B cell (primary cell): ENCODE results near the gene ECHDC1. TPM values are rescaled to one million over a fixed set of nuclear protein-coding genes. Genes with fewer than 3 reads are reported as not detected.

Source experiments
- ATAC-seq: fragments of 200-7000 bp; cut with Tn5 transposase; one replicate; pipeline ENCODE4 v1.10.0; 2021; ENCODE audit warnings: low read depth, mild to moderate bottlenecking, moderate number of reproducible peaks, moderate library complexity
- CTCF ChIA-PET: fragments of 350-600 bp; sonication (Branson Sonifier 250); formaldehyde crosslinking; loops from one replicate; lab custom pipeline; 2021; ENCODE audit warnings: antibody characterized with exemption, inconsistent platforms; lab: Charles Lee
- POLR2A ChIA-PET: fragments of 350-600 bp; sonication (Branson Sonifier 250); formaldehyde crosslinking; loops from one replicate; lab custom pipeline; 2021; ENCODE audit warnings: antibody characterized with exemption; lab: Charles Lee
- DNase-seq: peaks from one replicate; pipeline ENCODE4 v3.0.0; 2013
- H2AFZ ChIP-seq: 2 replicates; pipeline ENCODE4 v1.6.1; 2012; ENCODE audit warnings: mild to moderate bottlenecking, low read depth, low read length; ENCODE audit not compliant: insufficient read depth, poor library complexity, severe bottlenecking
- H3K27ac ChIP-seq, 2 donors: 1 replicate in 1 of 2; 2 replicates in 1 of 2; pipeline ENCODE4 v1.5.1; 2012 to 2013; ENCODE audit warnings: low read length in 2 of 2, mild to moderate bottlenecking in 2 of 2, moderate library complexity in 1 of 2
- H3K27me3 ChIP-seq, 4 experiments: fragments of 200-600 bp in 1 of 4; sonication (generic) in 1 of 4; replicated peaks in 1 of 4; 1 replicate in 2 of 4; 2 replicates in 2 of 4; pipeline versions ENCODE4 v1.6.1 to v1.7.0; 2013 to 2016; ENCODE audit warnings: low read length in 3 of 4, mild to moderate bottlenecking in 2 of 4, mixed read lengths in 1 of 4, moderate library complexity in 1 of 4; ENCODE audit not compliant: insufficient read depth in 4 of 4, control insufficient read depth in 3 of 4; ENCODE audit errors: control extremely low read depth in 1 of 4
- H3K36me3 ChIP-seq, 2 experiments: replicated peaks in 1 of 2; 1 replicate in 1 of 2; 2 replicates in 1 of 2; pipeline versions ENCODE4 v1.6.1 to v1.7.1; 2013; ENCODE audit warnings: low read length in 1 of 2; ENCODE audit not compliant: insufficient read depth in 2 of 2, control insufficient read depth in 1 of 2; ENCODE audit errors: control extremely low read depth in 1 of 2, extremely low read depth in 1 of 2
- H3K4me1 ChIP-seq, 2 donors: fragments of 200-600 bp in 1 of 2; sonication (generic) in 1 of 2; 1 replicate in 1 of 2; 2 replicates in 1 of 2; pipeline versions ENCODE4 v1.5.1 to v1.6.1; 2013 to 2017; ENCODE audit warnings: low read length in 2 of 2; ENCODE audit not compliant: control insufficient read depth in 2 of 2, insufficient read depth in 2 of 2
- H3K4me2 ChIP-seq: replicated peaks from 2 replicates; pipeline ENCODE3; 2012; ENCODE audit warnings: mild to moderate bottlenecking, low read depth, low read length; ENCODE audit not compliant: poor library complexity, severe bottlenecking
- H3K4me3 ChIP-seq, 5 experiments: fragments of 200-600 bp in 1 of 5; sonication (generic) in 1 of 5; 1 replicate in 3 of 5; 2 replicates in 2 of 5; pipeline versions ENCODE4 v1.5.1 to v1.7.0; 2011 to 2016; ENCODE audit warnings: low read length in 4 of 5, mild to moderate bottlenecking in 4 of 5, low read depth in 2 of 5, control low read depth in 1 of 5, moderate library complexity in 1 of 5; ENCODE audit not compliant: insufficient read depth in 1 of 5; ENCODE audit errors: control extremely low read depth in 1 of 5, extremely low read depth in 1 of 5
- H3K79me2 ChIP-seq: fragments of 200-600 bp; sonication (generic); one replicate; pipeline ENCODE4 v1.6.0; 2016; ENCODE audit warnings: low read length; ENCODE audit not compliant: control insufficient read depth, insufficient read depth
- H3K9ac ChIP-seq: fragments of 200-600 bp; sonication (generic); 2 replicates; pipeline ENCODE4 v1.6.1; 2017; ENCODE audit warnings: mild to moderate bottlenecking, low read length, moderate library complexity
- H3K9me3 ChIP-seq, 3 donors: one replicate each; pipeline versions ENCODE4 v1.6.1 to v1.7.1; 2013; ENCODE audit warnings: low read length in 2 of 3; ENCODE audit not compliant: control insufficient read depth in 2 of 3, insufficient read depth in 1 of 3; ENCODE audit errors: control extremely low read depth in 1 of 3
- H4K20me1 ChIP-seq: 2 replicates; pipeline ENCODE4 v1.6.0; 2012; ENCODE audit warnings: mild to moderate bottlenecking, low read length; ENCODE audit not compliant: insufficient read depth, control insufficient read depth, poor library complexity, severe bottlenecking
- H3K27ac Mint-ChIP-seq: one replicate; pipeline ENCODE4 v1.8.0; 2021; ENCODE audit warnings: mixed read lengths
- H3K27me3 Mint-ChIP-seq: one replicate; pipeline ENCODE4 v1.8.0; 2021; ENCODE audit warnings: mixed read lengths
- H3K4me1 Mint-ChIP-seq: one replicate; pipeline ENCODE4 v1.8.0; 2021; ENCODE audit warnings: mixed read lengths
- H3K4me3 Mint-ChIP-seq: one replicate; pipeline ENCODE4 v1.8.0; 2021; ENCODE audit warnings: mixed read lengths
- H3K9me3 Mint-ChIP-seq: one replicate; pipeline ENCODE4 v1.8.0; 2022; ENCODE audit warnings: mixed read lengths; ENCODE audit not compliant: insufficient read depth
- CTCF ChIP-seq: fragments of 200-600 bp; IDR thresholded peaks from one replicate; pipeline ENCODE4 v1.8.0; 2022; ENCODE audit warnings: antibody characterized with exemption, mild to moderate bottlenecking
- EZH2 ChIP-seq: IDR thresholded peaks from 2 replicates; pipeline ENCODE4 v1.6.1; 2012; ENCODE audit warnings: borderline replicate concordance, low read depth, mild to moderate bottlenecking, moderate library complexity, low read length; ENCODE audit not compliant: insufficient read depth, poor library complexity, severe bottlenecking
- WGBS: methylation state at CpG from one replicate; pipeline ENCODE4 v1.1.5; 2013; ENCODE audit warnings: missing lambda C conversion rate; ENCODE audit not compliant: insufficient coverage; 5-methylcytosine and 5-hydroxymethylcytosine counted together
- intact Hi-C: fragments of 100-400 bp; cut with micrococcal nuclease; formaldehyde crosslinking; loops from one replicate; pipeline ENCODE4 v1.10.0; 2022
- polyA plus RNA-seq: library from polyadenylated mRNA; depleted of rRNA; stranded (reverse); fragments of >200 nt; gene quantifications from 2 replicates; pipeline ENCODE4 v1.2.3, GENCODE V29; 2012
- total RNA-seq, 2 donors: library from RNA; stranded (reverse); fragments of 120-200 nt in 1 of 2; gene quantifications; 1 replicate in 1 of 2; 2 replicates in 1 of 2; pipeline versions ENCODE4 v1.2.3 to v1.2.4, GENCODE V29; 2013 to 2022

The ECHDC1 gene
- total and polyA plus RNA-seq, 2 donors (not counting 1 experiment from before 2014, with no cell fraction given) = 26.9 to 60.0 TPM

GRCh38 chr6:127349980-127350379 is 6.6 kb upstream of the ECHDC1 start:
- Mint-ChIP-seq H3K9me3 (no peaks in the 10 kb centered on the region), H3K4me1 (peaks cover 19% of the 10 kb centered on the region), H3K27me3 (no peaks in the 10 kb centered on the region), H3K4me3 (no peak overlapping the region), H3K27ac (no peak overlapping the region)
- H3K9ac ChIP-seq = no peak overlapping the region
- intact Hi-C loops = loop anchor here (10.0 kb wide), 1 partner anchor 1555 kb away; the partner anchor contains the start of gene NCOA7
- DNase-seq = no peak
- H3K36me3 ChIP-seq = no peaks in the 10 kb centered on the region
- ATAC-seq = no peak
- H3K27ac ChIP-seq = no peak overlapping the region
- peaks cover 38% of the 10 kb centered on the region for H3K79me2 ChIP-seq
- TF ChIP-seq CTCF = no peak
- no peak for TF ChIP-seq EZH2
- H3K4me1 ChIP-seq = peaks cover 14 to 16% of the 10 kb centered on the region in 2 donors
- peaks cover 0 to 8% (median 2%) of the 10 kb centered on the region in 3 donors for H3K9me3 ChIP-seq
- no CpG with 5 or more reads among the region's 2 CpGs for WGBS
- H3K4me2 ChIP-seq = no peak overlapping the region
- H4K20me1 ChIP-seq = no peaks in the 10 kb centered on the region
- no peak overlapping the region for H3K4me3 ChIP-seq
- no peak overlapping the region for H2AFZ ChIP-seq
- H3K27me3 ChIP-seq = no peaks in the 10 kb centered on the region
- POLR2A ChIA-PET = no interaction called here
- CTCF ChIA-PET = interaction anchor here (1.3 kb wide), 1 partner anchor 83 kb away, joined by 3 read pairs; the partner anchor contains the start of gene RNF146

- intact Hi-C loops = loop anchor here (10.0 kb wide), 1 partner anchor 1553 kb away; the partner anchor contains the start of gene NCOA7
- H3K9ac ChIP-seq = no peak overlapping the region
- no peak overlapping the region for H3K4me3 ChIP-seq
- H3K27ac ChIP-seq = no peak overlapping the region
- H3K9me3 ChIP-seq = peaks cover 0 to 4% (median 0%) of the 10 kb centered on the region in 3 donors
- H3K27me3 ChIP-seq = no peaks in the 10 kb centered on the region
- DNase-seq (no peak), ATAC-seq (no peak)
- peaks cover 52% of the 10 kb centered on the region for H3K79me2 ChIP-seq
- no peaks in the 10 kb centered on the region for H3K36me3 ChIP-seq
- no peaks in the 10 kb centered on the region for H4K20me1 ChIP-seq
- no peaks in the 10 kb centered on the region for H3K27me3 Mint-ChIP-seq
- no peak overlapping the region for H3K4me3 Mint-ChIP-seq
- H3K4me1 ChIP-seq = peaks cover 17 to 19% of the 10 kb centered on the region in 2 donors
- no peak overlapping the region for H2AFZ ChIP-seq
- H3K4me2 ChIP-seq = no peak overlapping the region
- CTCF ChIA-PET = no interaction called here
- WGBS = 97% methylated on average over 3 of the region's 10 CpGs
- POLR2A ChIA-PET = no interaction called here
- no peak for TF ChIP-seq CTCF
- no peak for TF ChIP-seq EZH2
- H3K9me3 Mint-ChIP-seq = no peaks in the 10 kb centered on the region
- peaks cover 13% of the 10 kb centered on the region for H3K4me1 Mint-ChIP-seq
- H3K27ac Mint-ChIP-seq = no peak overlapping the region
Observed at GRCh38 chr6:127348028-127348661, 4.7 kb upstream of the ECHDC1 start.
